OCI-M1 (cell line): ENCODE measurements around the gene DCST2.
A peak's percentile ranks its signal among the peaks of the same experiment; 100 is the strongest.

Experiments used
- DNase-seq: peaks from one replicate; lab custom pipeline; 2025; lab: John Stamatoyannopoulos, UW

Gene DCST2

GRCh38 chr1:155069551-155070157 lies 36.1 kb upstream of the DCST2 start:
- DNase-seq: no peak

GRCh38 chr1:155068599-155068998 lies 35.0 kb upstream of the DCST2 start:
- no peak for DNase-seq

GRCh38 chr1:155066777-155067176 lies 33.2 kb upstream of the DCST2 start:
- DNase-seq: no peak

- no peak for DNase-seq
Observed at GRCh38 chr1:155064832-155065429, 31.4 kb upstream of the DCST2 start.

GRCh38 chr1:155064111-155064831 lies 30.7 kb upstream of the DCST2 start:
- peak; percentile 65 for DNase-seq

GRCh38 chr1:155063550-155064110 lies 30.0 kb upstream of the DCST2 start, which contains the start of gene EFNA4:
Gene EFNA4 (plus strand): TSS chr1:155063740. CDS start chr1:155063824, 84 bp downstream.
- peak; percentile 96 for DNase-seq

GRCh38 chr1:155062702-155063411 lies 29.3 kb upstream of the DCST2 start:
- DNase-seq: peak; percentile 66

- no peak for DNase-seq
Observed at GRCh38 chr1:155062151-155062686, 28.6 kb upstream of the DCST2 start.

- DNase-seq: peak; percentile 95
Observed at GRCh38 chr1:155061381-155062150, 28.0 kb upstream of the DCST2 start.

- no peak for DNase-seq
Observed at GRCh38 chr1:155060736-155061135, 27.2 kb upstream of the DCST2 start.

- no peak for DNase-seq
Observed at GRCh38 chr1:155057788-155058211, 24.2 kb upstream of the DCST2 start.

GRCh38 chr1:155057104-155057503 lies 23.5 kb upstream of the DCST2 start:
- no peak for DNase-seq

GRCh38 chr1:155053531-155054105 lies 20.0 kb upstream of the DCST2 start:
- no peak for DNase-seq

GRCh38 chr1:155052439-155053395 lies 19.1 kb upstream of the DCST2 start:
- DNase-seq: peak; percentile 44

GRCh38 chr1:155051777-155052398 lies 18.3 kb upstream of the DCST2 start:
- DNase-seq: peak; percentile 56

GRCh38 chr1:155051342-155051776 lies 17.8 kb upstream of the DCST2 start:
- no peak for DNase-seq

GRCh38 chr1:155050560-155051341 lies 17.2 kb upstream of the DCST2 start, which contains the start of gene ADAM15:
Gene ADAM15 (plus strand): TSS chr1:155051316. CDS start chr1:155051387, 71 bp downstream.
- peak; percentile 96 for DNase-seq
